ENCODE data around the gene WDR76. TPM values are rescaled to one million over a fixed set of nuclear protein-coding genes. Genes with fewer than 3 reads are reported as not detected.

Gene WDR76
- total RNA-seq, 1 donor from 2014 or later, result 0.73 TPM

GRCh38 chr15:43896543-43896942, 69.7 kb downstream of the WDR76 start:
- DNase-seq (ENCODE audit: low read depth) (no peak), FAIRE-seq (no peak)
- Mint-ChIP-seq H3K36me3 (ENCODE audit: low read depth, unreplicated experiment) (peaks cover 31% of the 10 kb centered on the region), H3K9me3 (ENCODE audit: unreplicated experiment) (no peaks in the 10 kb centered on the region), H3K27me3 (ENCODE audit: low read depth, unreplicated experiment) (no peaks in the 10 kb centered on the region), H3K27ac (ENCODE audit: unreplicated experiment) (no peak overlapping the region), H3K4me1 (ENCODE audit: low read depth, unreplicated experiment) (peaks cover 7% of the 10 kb centered on the region), H3K4me3 (ENCODE audit: unreplicated experiment) (no peak overlapping the region)
- H3K4me3 ChIP-seq (ENCODE audit: insufficient read depth, low read depth, low read length), result no peak overlapping the region
- H3K9me3 ChIP-seq (ENCODE audit: insufficient read depth, low read depth, low read length), result no peaks in the 10 kb centered on the region
- H3K36me3 ChIP-seq (ENCODE audit: insufficient read depth, low read length), result peaks cover 13% of the 10 kb centered on the region
- no peaks in the 10 kb centered on the region for H3K27me3 ChIP-seq (ENCODE audit: insufficient read depth, low read length)
- H3K4me2 ChIP-seq (ENCODE audit: low read length), result no peak overlapping the region
- no peak overlapping the region for H2AFZ ChIP-seq (ENCODE audit: low read depth, low read length)
- TF ChIP-seq EZH2 (IDR thresholded peaks at IDR 0.05; ENCODE audit: insufficient read depth, low read length), result no peak
- TF ChIP-seq, protein P1, sequence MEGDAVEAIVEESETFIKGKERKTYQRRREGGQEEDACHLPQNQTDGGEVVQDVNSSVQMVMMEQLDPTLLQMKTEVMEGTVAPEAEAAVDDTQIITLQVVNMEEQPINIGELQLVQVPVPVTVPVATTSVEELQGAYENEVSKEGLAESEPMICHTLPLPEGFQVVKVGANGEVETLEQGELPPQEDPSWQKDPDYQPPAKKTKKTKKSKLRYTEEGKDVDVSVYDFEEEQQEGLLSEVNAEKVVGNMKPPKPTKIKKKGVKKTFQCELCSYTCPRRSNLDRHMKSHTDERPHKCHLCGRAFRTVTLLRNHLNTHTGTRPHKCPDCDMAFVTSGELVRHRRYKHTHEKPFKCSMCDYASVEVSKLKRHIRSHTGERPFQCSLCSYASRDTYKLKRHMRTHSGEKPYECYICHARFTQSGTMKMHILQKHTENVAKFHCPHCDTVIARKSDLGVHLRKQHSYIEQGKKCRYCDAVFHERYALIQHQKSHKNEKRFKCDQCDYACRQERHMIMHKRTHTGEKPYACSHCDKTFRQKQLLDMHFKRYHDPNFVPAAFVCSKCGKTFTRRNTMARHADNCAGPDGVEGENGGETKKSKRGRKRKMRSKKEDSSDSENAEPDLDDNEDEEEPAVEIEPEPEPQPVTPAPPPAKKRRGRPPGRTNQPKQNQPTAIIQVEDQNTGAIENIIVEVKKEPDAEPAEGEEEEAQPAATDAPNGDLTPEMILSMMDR (IDR thresholded peaks at IDR 0.05; ENCODE audit: insufficient read depth, low read depth, low read length), result no peak
- H3K79me2 ChIP-seq (ENCODE audit: insufficient read depth, low read length), result no peaks in the 10 kb centered on the region
- no peak overlapping the region for H3K27ac ChIP-seq (ENCODE audit: low read depth, low read length)
- no peak overlapping the region for H3K9ac ChIP-seq (ENCODE audit: low read length)
- no peaks in the 10 kb centered on the region for H3K4me1 ChIP-seq (ENCODE audit: insufficient read depth, low read length)
- H4K20me1 ChIP-seq (ENCODE audit: insufficient read depth, low read length), result peaks cover 4% of the 10 kb centered on the region

DNA sequence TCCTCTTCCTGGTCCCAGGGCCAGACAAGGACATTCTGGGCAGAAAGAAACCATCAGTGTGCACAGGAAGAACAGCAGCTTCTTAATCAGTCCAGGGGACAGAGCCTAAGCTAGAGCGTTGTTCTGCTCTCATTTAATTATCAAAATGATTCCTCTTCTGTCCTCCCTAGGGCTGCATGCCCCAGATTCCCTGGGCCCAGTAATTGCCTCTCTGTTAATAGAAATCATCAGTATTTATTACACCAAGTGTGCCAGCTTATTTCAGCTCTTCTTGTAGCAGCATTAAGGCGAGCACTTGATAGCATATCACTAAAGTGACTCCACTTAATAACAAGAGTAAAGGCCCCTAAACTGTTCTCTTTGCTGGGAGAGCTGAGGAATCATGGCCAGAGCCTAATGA, 72.1 kb downstream of the WDR76 start:
- Histone ChIP-seq H3K4me1 (ENCODE audit: insufficient read depth, low read length) (peaks cover 1% of the 10 kb centered on the region), H3K9me3 (ENCODE audit: insufficient read depth, low read depth, low read length) (no peaks in the 10 kb centered on the region), H3K9ac (ENCODE audit: low read length) (no peak overlapping the region), H3K36me3 (ENCODE audit: insufficient read depth, low read length) (peaks cover 13% of the 10 kb centered on the region), H3K79me2 (ENCODE audit: insufficient read depth, low read length) (no peaks in the 10 kb centered on the region), H3K4me2 (ENCODE audit: low read length) (no peak overlapping the region), H3K27me3 (ENCODE audit: insufficient read depth, low read length) (no peaks in the 10 kb centered on the region), H4K20me1 (ENCODE audit: insufficient read depth, low read length) (peaks cover 3% of the 10 kb centered on the region), H3K4me3 (ENCODE audit: insufficient read depth, low read depth, low read length) (no peak overlapping the region), H3K27ac (ENCODE audit: low read depth, low read length) (no peak overlapping the region), H2AFZ (ENCODE audit: low read depth, low read length) (no peak overlapping the region)
- Mint-ChIP-seq H3K36me3 (ENCODE audit: low read depth, unreplicated experiment) (peaks cover 37% of the 10 kb centered on the region), H3K9me3 (ENCODE audit: unreplicated experiment) (no peaks in the 10 kb centered on the region), H3K4me1 (ENCODE audit: low read depth, unreplicated experiment) (peaks cover 10% of the 10 kb centered on the region), H3K27me3 (ENCODE audit: low read depth, unreplicated experiment) (no peaks in the 10 kb centered on the region), H3K4me3 (ENCODE audit: unreplicated experiment) (no peak overlapping the region), H3K27ac (ENCODE audit: unreplicated experiment) (no peak overlapping the region)
- TF ChIP-seq EZH2 (IDR thresholded peaks at IDR 0.05; ENCODE audit: insufficient read depth, low read length), result no peak
- TF ChIP-seq, protein P1 (IDR thresholded peaks at IDR 0.05; ENCODE audit: insufficient read depth, low read depth, low read length), result no peak
- FAIRE-seq, result no peak
- DNase-seq (ENCODE audit: low read depth), result no peak

GRCh38 chr15:43899928-43900327, 73.1 kb downstream of the WDR76 start:
- peak overlapping the region; percentile 53 for H3K27ac Mint-ChIP-seq (ENCODE audit: unreplicated experiment)
- Histone ChIP-seq H3K4me2 (ENCODE audit: low read length) (no peak overlapping the region), H3K9ac (ENCODE audit: low read length) (no peak overlapping the region), H2AFZ (ENCODE audit: low read depth, low read length) (no peak overlapping the region), H3K36me3 (ENCODE audit: insufficient read depth, low read length) (peaks cover 13% of the 10 kb centered on the region), H3K27ac (ENCODE audit: low read depth, low read length) (no peak overlapping the region), H3K79me2 (ENCODE audit: insufficient read depth, low read length) (no peaks in the 10 kb centered on the region), H3K27me3 (ENCODE audit: insufficient read depth, low read length) (no peaks in the 10 kb centered on the region), H3K4me3 (ENCODE audit: insufficient read depth, low read depth, low read length) (no peak overlapping the region), H4K20me1 (ENCODE audit: insufficient read depth, low read length) (no peaks in the 10 kb centered on the region), H3K9me3 (ENCODE audit: insufficient read depth, low read depth, low read length) (no peaks in the 10 kb centered on the region), H3K4me1 (ENCODE audit: insufficient read depth, low read length) (peaks cover 3% of the 10 kb centered on the region)
- FAIRE-seq (no peak), DNase-seq (ENCODE audit: low read depth) (no peak)
- TF ChIP-seq, protein P1 (IDR thresholded peaks at IDR 0.05; ENCODE audit: insufficient read depth, low read depth, low read length), result no peak
- TF ChIP-seq EZH2 (IDR thresholded peaks at IDR 0.05; ENCODE audit: insufficient read depth, low read length), result no peak
- no peaks in the 10 kb centered on the region for H3K27me3 Mint-ChIP-seq (ENCODE audit: low read depth, unreplicated experiment)
- peaks cover 8% of the 10 kb centered on the region for H3K4me1 Mint-ChIP-seq (ENCODE audit: low read depth, unreplicated experiment)
- H3K9me3 Mint-ChIP-seq (ENCODE audit: unreplicated experiment), result no peaks in the 10 kb centered on the region
- peaks cover 38% of the 10 kb centered on the region for H3K36me3 Mint-ChIP-seq (ENCODE audit: low read depth, unreplicated experiment)
- H3K4me3 Mint-ChIP-seq (ENCODE audit: unreplicated experiment), result no peak overlapping the region
